ENCODE results near the gene KIAA1671.
A peak's percentile ranks its signal among the peaks of the same experiment; 100 is the strongest.

The KIAA1671 gene

DNA sequence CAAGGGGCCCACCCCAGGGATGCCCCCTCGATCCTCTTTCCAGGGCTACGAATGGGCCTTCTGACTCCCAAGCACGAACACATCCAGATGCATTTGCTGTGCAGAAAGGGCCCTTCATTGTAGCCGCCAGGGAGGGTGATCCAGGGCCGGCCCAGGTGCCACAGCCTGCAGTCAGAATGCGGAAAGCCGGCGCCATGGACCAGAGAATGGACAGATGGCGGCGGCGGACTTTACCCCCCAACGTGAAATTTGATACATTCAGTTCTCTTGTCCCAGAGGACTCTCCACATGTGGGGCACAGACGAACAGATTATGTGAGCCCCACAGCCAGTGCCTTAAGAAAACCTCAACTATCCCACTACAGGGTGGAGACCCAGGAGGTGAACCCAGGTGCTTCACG is 87.2 kb downstream of the KIAA1671 start:
- TF ChIP-seq, protein P1, sequence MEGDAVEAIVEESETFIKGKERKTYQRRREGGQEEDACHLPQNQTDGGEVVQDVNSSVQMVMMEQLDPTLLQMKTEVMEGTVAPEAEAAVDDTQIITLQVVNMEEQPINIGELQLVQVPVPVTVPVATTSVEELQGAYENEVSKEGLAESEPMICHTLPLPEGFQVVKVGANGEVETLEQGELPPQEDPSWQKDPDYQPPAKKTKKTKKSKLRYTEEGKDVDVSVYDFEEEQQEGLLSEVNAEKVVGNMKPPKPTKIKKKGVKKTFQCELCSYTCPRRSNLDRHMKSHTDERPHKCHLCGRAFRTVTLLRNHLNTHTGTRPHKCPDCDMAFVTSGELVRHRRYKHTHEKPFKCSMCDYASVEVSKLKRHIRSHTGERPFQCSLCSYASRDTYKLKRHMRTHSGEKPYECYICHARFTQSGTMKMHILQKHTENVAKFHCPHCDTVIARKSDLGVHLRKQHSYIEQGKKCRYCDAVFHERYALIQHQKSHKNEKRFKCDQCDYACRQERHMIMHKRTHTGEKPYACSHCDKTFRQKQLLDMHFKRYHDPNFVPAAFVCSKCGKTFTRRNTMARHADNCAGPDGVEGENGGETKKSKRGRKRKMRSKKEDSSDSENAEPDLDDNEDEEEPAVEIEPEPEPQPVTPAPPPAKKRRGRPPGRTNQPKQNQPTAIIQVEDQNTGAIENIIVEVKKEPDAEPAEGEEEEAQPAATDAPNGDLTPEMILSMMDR (conservative IDR thresholded peaks at IDR 0.05) = no peak
- TF ChIP-seq ZFX (IDR thresholded peaks at IDR 0.05) = no peak
- no peak overlapping the region for H3K27ac ChIP-seq

DNA sequence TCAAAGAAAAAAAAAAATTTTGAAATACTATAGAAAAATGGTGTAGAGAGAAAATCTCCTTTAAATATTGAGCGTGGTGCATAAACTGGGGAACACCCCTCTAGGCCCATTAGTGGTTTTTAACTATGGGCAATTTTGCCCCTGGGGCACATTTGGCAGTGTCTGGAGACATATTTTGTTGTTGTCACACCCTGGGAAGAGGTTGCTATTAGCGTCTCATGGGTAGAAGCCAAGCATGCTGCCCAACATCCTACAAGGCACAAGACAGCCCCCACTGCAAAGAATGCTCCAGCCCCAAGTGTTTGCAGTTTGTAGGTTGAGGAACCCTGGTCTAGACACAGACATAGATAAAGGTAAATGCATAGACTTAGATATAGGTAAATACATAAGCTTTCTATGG is 92.6 kb downstream of the KIAA1671 start:
- no peak overlapping the region for H3K27ac ChIP-seq
- no peak for TF ChIP-seq ZFX (IDR thresholded peaks at IDR 0.05)
- TF ChIP-seq, protein P1 (conservative IDR thresholded peaks at IDR 0.05) = no peak

DNA sequence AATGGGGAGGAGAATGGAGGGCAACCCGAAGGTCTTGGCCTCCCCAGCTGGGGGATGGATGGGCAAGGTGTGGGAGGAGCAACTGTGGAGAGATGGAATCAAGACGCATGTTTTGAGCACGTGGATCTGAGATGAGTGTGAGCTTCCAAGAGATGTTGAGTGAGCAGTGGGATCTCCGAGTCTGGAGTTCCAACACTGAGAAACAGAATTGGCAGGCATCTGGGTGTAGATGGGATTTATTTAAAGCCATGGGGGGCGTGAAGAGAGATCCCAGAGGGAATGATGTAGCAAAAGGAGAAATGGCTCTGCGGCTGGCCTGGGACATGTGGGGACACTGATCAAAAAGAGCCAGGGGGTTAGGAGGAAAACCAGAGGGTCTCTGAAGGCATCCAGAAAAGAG is 95.6 kb downstream of the KIAA1671 start:
- no peak overlapping the region for H3K27ac ChIP-seq
- TF ChIP-seq ZFX (IDR thresholded peaks at IDR 0.05) = no peak
- TF ChIP-seq, protein P1 (conservative IDR thresholded peaks at IDR 0.05) = no peak

DNA sequence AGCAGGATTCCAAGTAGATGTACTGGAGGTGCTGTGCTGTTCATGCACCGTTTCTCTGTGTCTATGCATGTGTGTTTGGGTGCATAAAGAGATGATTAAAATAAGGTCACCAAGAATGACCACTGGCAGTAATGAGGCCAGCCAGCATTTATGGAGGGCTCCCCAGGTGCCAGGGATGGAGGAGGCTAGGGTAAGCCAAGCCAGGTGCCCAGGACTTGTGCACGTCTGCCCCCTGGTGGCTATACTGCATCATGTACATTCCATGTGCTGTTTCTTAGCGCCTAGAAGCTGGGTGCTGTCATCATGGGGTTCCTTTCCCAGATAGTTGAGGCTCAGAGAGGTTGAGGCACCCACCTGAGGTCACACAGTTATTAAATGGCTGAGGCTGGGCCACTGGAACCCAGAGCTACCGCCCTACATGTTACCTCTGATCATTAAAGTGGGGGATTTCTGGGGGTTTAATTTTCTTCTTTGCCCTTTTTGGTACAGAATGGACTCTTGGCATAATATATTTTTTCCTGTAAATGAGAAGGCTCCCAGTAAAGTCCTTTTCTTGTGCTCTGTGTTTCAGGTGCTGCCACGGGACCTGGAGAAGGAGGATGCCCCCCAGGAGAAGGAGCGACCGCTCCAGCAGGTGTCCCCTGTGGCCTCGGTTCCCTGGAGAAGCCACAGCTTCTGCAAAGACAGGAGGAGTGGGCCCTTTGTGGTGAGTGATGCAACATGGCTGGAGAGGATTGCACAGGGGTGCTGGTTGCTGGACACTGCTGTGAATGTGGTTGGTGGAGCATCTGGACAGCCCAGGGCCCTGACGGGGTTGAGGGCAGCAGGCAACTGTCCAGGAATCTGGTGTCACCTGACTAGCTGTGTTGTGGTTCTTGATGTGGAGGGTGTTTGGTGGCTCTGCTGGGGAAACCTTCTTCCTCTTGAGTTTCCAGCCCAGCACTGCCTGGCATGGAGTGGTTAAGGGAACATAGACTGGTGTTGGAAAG is 96.4 kb downstream of the KIAA1671 start:
- TF ChIP-seq, protein P1 (conservative IDR thresholded peaks at IDR 0.05) = peak; percentile 93
- TF ChIP-seq ZFX (IDR thresholded peaks at IDR 0.05) = no peak
- no peak overlapping the region for H3K27ac ChIP-seq

- TF ChIP-seq, protein P1 (conservative IDR thresholded peaks at IDR 0.05) = no peak
- no peak for TF ChIP-seq ZFX (IDR thresholded peaks at IDR 0.05)
- H3K27ac ChIP-seq = no peak overlapping the region
Measured at GRCh38 chr22:25049770-25050169, 97.3 kb downstream of the KIAA1671 start.

DNA sequence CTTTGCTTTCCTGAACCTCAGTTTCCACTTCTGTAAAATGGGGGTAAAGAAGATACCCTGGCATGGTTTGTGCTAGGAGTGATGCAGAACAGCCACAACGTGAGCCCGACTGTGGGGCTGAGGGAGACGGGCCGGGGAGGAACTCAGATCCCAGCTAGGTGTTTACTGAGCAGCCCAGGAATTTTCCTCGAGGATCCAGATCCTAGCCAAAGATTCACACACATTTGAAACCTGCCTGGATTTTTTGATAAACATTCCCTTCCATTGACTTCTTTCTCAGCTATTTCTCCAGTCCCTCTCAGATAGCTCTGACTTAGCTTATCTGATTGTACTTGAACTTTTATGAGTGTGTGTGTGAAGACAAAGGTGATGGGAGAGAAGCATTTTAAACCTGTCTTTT is 98.0 kb downstream of the KIAA1671 start:
- H3K27ac ChIP-seq = no peak overlapping the region
- TF ChIP-seq, protein P1 (conservative IDR thresholded peaks at IDR 0.05) = no peak
- no peak for TF ChIP-seq ZFX (IDR thresholded peaks at IDR 0.05)

DNA sequence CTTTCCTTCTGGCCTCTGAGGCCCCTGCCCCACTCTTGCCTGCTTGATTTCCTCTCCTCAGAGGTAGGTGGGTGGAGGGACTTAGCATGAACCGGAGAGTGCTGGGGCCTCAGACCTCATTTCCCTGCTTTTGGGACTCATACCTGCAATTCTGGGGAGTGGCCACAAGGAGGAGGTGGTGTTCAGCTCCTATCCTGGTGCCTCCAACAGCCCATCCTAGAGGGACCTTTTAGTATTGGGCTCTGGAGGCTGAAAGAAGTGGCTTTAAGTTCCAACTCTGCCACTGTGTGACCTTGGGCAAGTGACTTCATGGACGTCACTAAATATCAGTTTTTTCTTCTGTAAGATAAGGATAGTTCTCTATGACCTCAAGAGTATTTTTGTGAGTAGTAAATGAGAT is 98.6 kb downstream of the KIAA1671 start:
- H3K27ac ChIP-seq = no peak overlapping the region; the same call in 1 of the 2 replicates
- TF ChIP-seq, protein P1 (conservative IDR thresholded peaks at IDR 0.05) = peak; percentile 59
- no peak for TF ChIP-seq ZFX (IDR thresholded peaks at IDR 0.05)
